22Rv1 (cell line): ENCODE measurements around the gene ADGRD1.
"Not testable (repeated sequence)": the region's sequence is repeated elsewhere in the genome, so short reads cannot be mapped to it uniquely, and the experiment has no call there.

Experiments used
- H3K27ac ChIP-seq: fragments of 450-650 bp; 2 replicates; pipeline ENCODE4 v1.5.1; 2017
- ZFX ChIP-seq: fragments of 450-650 bp; IDR thresholded peaks from 2 replicates; pipeline ENCODE4 v1.6.1; 2017; ENCODE audit warnings: antibody characterized with exemption, borderline replicate concordance
- TF ChIP-seq, protein P1 (sequence below): fragments of 450-650 bp; IDR thresholded peaks from 2 replicates; pipeline ENCODE4 v1.5.1; 2017; ENCODE audit warnings: mild to moderate bottlenecking

Gene ADGRD1

DNA sequence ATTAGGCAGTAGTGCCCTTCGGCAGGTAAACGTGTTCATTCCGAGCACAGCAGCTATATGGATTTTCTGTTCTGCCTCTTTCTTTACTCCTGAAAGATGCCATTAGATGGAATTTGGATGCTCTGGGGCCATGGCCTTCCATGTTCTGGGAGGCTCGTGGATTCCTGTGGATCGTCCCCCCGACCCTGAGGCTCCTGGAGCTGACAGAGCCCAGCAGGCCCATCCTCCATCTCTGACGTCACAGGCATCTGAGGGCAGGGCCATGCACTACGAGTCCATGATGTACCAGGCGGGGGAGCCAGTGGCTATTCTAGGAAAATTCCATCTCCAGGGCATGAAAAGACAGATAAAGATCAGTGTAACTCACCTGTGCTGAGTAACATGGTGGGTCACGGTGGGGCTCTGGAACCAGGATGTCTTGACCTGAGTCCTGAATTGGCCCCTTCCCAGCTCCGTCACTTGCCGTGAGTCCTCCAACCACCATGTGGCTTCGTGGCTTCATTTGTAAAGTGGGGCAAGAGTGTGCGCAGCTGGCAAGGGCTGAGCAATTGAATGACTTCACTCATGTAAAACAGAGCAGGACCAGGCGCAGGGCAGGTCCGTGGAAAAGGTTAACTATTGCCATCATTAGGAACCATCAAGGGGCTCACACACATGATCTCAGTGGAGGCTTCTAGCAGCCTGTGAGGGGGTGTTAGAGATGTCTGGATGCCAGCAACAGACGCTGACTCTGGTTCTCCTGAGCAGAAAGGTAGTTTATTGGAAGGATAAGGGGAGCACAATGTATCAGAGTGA is 115.4 kb downstream of the ADGRD1 start:
- H3K27ac ChIP-seq = not testable (repeated sequence)
- TF ChIP-seq, protein P1, sequence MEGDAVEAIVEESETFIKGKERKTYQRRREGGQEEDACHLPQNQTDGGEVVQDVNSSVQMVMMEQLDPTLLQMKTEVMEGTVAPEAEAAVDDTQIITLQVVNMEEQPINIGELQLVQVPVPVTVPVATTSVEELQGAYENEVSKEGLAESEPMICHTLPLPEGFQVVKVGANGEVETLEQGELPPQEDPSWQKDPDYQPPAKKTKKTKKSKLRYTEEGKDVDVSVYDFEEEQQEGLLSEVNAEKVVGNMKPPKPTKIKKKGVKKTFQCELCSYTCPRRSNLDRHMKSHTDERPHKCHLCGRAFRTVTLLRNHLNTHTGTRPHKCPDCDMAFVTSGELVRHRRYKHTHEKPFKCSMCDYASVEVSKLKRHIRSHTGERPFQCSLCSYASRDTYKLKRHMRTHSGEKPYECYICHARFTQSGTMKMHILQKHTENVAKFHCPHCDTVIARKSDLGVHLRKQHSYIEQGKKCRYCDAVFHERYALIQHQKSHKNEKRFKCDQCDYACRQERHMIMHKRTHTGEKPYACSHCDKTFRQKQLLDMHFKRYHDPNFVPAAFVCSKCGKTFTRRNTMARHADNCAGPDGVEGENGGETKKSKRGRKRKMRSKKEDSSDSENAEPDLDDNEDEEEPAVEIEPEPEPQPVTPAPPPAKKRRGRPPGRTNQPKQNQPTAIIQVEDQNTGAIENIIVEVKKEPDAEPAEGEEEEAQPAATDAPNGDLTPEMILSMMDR = peak; percentile 13; the same call in 1 of the 2 replicates

DNA sequence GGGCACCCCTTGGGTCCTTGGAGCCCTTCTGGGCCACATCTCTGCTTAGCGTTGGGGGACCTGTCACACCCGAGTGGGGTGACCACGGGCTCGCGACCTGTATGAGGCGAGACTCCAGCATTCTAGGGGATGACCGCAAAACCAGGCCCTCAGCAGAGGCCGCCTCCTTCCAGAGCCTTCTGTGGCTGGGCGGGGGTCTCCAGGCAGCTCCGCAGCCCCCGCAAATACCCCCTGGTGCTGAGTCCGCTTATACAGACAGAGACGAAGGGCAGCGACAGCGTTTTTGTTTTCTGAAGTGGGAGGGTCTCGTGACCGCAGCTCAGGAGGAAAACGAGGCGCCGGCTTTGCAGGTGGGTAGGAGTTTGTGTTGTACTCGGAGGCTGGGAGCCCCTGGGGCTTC is 116.4 kb downstream of the ADGRD1 start:
- H3K27ac ChIP-seq = not testable (repeated sequence)

DNA sequence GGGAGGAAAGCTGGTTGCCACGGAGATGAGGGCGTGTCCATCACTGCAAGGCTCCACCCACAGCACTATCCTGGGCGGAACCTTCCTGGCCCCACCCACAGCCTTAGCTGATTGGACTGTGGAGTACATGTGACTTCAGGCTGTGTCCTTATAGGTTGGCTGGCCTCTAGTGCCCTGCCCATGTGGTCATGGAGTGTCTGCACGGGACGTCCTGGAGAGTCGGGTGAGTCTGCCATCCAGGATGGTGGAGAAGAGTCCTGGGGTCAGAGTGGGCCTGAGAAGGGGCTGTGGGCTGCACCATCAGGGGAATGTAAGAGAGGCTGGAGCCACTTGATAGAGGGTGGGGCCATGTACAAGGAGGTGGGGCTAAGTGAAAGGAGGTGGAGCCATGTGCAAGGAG is 117.0 kb downstream of the ADGRD1 start:
- H3K27ac ChIP-seq = not testable (repeated sequence)

DNA sequence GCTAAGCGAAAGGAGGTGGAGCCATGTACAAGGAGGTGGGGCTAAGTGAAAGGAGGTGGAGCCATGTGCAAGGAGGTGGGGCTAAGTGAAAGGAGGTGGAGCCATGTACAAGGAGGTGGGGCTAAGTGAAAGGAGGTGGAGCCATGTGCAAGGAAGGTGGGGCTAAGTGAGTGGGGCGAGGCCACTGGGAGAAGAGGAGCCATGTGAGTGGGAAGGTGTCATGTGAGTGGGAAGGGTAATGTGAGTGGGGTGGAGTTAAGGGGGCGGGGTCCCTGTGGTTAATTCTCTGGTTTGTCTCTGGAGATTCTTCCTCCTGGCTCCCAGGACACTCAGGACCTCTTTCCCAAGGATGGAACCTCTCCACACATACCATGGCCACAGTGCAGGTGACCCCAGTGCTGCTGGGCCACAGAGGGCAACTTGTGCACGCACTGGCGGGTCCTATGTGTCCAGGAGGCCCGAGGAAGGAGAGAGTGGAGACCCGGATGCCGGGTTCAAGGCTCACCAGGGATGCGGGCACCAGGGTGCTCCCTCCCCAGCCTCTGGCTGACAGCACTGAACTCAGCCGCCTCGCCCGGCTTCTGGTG is 117.6 kb downstream of the ADGRD1 start:
- H3K27ac ChIP-seq = not testable (repeated sequence)

DNA sequence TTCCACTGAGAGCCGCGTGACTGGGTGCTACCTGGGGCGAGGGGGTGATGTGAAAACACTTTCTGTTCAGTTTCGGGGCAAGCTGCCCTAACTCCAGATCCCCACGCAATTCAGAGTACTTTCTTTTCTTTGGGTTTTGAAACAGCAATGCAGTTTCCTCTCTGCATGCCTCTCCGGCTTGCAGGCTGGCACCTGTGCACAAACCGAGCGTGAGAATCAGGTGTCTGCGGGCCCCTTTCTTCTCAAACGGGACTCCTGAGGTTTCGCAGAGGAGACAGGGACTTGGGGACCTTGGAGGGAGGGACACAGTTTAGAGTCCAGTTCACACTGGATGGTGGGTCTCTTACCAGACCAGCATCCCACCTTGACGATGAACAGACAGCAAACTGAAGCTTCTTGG is 118.2 kb downstream of the ADGRD1 start:
- H3K27ac ChIP-seq = not testable (repeated sequence)

DNA sequence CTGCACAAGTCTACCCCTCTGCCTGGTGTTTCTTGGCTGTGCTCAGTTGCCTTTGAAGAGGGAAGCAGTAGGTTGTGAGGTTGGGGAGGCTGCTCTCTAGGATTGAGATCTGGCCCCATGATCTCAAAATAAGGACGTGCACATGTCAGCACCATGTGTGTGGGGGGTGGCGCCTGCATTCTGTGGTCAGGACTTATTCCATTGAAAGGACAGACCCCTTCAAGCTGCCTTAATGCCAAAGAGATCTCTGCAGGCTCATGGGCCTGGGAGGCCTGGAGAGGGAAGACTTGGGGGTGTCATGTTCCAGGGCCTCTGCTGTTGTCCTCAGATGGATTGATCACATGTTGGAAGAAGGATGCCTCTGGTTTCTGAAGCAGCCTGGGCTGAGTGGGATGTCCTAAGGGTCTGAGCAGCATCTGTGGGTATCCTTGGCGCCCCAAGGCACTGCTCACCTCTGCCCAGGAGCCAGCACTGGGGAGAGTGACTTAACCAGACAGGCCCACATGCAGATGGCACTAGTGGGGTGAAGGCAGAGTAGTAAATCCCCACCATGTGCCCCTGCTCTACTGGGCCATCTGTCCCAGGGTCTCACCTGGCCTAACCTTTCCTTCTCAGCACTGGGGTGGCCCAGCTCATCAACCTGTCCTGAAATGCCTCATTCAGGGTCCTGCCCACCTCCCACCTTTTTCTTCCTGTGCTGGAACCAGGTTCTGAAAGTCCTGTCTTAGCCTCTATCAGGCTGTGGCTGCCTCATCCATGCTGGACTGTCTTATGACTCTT is 118.9 kb downstream of the ADGRD1 start:
- H3K27ac ChIP-seq = no peak overlapping the region
- TF ChIP-seq, protein P1 = no peak

DNA sequence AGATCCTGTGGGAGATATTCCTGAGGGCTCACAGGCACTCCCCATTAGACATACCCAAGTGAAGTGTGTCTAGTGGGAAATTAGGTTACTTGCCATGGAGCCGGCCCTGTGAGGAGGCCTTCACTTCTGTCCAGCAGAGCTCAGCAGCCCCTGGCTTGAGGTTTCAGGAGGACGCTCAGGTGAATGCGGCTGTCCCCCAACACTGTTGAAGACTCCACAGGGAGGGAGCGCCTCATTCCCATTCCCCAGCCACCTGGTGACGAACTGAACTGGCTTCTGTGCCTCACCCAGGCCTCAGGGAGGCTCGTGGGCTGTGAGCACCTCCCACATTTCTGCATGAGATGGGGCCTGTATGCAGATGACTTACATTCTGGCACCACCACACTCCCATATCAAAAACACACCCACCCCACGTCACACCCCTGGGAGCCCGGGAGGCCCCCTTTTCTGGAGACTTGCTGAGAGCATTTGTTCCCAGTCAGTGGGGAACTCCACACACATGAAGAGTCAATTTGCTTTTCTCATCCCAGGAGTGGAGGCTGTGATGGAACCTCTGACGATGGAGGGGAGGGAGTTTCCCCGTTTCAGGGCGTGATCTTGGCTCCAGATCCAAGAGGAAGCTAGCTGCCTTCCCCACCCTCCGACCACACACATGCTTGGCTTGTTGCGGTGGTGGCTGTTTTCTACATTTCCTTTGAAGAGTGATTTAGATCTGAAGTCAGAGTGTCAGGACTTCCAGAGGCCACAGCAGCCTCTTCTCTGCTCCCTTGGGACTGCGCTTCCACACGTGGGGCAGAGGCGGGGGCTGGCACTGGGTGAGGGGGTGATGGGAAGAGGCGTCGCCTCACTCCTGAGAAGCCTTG is 120.7 kb downstream of the ADGRD1 start:
- H3K27ac ChIP-seq = no peak overlapping the region
- no peak for TF ChIP-seq ZFX
- TF ChIP-seq, protein P1 = no peak

DNA sequence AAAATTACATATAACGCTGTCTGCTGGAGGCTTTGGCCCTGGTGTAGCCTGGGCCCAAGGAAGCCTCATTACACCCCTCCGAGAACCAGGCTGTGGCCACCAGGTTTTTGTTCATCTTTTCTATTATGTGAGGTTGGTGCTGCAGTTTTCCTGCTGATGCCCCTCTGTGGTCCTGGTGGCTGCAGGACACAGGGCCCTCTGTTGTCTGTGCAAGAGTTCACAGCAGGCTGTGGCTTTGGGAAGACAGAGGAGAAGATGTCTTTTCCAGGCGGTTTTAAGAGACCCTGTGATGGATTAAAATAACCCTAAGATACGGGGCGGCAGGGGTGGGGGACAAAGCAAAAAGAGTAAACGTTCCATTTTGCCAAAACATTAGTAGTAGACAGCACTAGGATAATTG is 121.5 kb downstream of the ADGRD1 start:
- TF ChIP-seq ZFX = no peak
- TF ChIP-seq, protein P1 = no peak

DNA sequence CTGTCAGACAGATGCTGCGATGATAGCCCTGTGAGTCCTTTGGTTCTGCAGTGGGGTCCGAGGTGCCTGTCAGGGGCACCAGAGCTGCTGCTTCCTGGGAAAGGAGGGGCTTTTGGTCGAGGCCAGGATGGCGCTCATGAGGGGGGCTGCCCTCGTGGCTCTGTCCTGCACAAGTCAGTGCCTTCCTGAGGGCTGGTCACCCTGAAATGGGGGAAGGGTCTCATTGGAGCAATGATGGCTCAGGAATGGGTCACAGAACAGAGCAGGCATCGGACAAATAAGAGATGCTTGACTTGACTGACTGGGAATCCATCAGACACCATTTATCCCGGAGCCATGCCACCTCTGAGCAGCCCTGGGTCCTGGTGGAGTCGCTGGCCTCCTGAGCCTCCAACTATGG is 121.9 kb downstream of the ADGRD1 start:
- no peak overlapping the region for H3K27ac ChIP-seq
- TF ChIP-seq, protein P1 = no peak
- no peak for TF ChIP-seq ZFX

More for the DNA sequence above, 121.5 kb downstream of the ADGRD1 start:
- H3K27ac ChIP-seq = no peak overlapping the region
